ENCODE results near the gene KLHDC8A.

DNA sequence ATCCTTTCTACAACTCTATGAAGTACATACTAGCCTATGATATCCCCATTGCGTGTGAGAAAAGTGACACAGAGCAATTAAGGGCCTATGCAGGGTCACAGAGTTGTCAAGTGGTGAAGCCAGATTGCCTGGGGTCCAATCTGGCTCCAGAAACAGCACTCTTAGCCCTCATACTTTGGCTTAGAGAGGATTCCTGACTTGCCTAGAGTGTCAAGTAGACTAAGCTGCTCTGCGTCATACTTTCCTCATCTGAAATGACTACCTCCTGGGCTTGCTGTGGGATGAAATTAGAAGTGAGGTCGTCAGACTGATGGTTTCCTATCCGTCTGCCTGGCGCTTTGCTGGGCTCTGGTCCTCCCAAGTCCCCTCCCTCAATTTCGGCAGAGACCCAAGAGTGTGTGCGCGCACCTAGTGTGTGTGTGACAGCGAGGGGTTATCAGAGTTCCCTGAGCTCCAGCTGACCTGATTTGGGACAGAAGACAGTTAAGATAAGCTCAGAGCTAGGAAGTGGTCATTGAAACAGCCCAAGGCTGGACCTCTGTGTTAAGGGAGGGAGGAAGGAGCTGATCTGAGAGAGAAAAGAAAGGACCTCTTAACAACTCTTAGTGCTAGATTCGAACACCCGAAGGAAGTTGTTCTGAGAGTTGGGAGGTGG, 29.8 kb downstream of the KLHDC8A start:
- TF ChIP-seq JUNB (CRISPR knock-in tag; IDR thresholded peaks at IDR 0.05; ENCODE audit: borderline replicate concordance) (no peak), MTF2 (CRISPR knock-in tag; IDR thresholded peaks at IDR 0.05; ENCODE audit: borderline replicate concordance) (no peak), ZNF75D (CRISPR knock-in tag; IDR thresholded peaks at IDR 0.05; ENCODE audit: borderline replicate concordance) (no peak), KAT2B (IDR thresholded peaks at IDR 0.05; ENCODE audit: borderline replicate concordance, low read depth, low read length) (no peak), SMAD1 (CRISPR knock-in tag; IDR thresholded peaks at IDR 0.05; ENCODE audit: borderline replicate concordance, low read depth) (no peak), HNRNPK (IDR thresholded peaks at IDR 0.05; ENCODE audit: low read depth, low read length, poor library complexity, severe bottlenecking) (no peak)
- TF ChIP-seq, protein P1, sequence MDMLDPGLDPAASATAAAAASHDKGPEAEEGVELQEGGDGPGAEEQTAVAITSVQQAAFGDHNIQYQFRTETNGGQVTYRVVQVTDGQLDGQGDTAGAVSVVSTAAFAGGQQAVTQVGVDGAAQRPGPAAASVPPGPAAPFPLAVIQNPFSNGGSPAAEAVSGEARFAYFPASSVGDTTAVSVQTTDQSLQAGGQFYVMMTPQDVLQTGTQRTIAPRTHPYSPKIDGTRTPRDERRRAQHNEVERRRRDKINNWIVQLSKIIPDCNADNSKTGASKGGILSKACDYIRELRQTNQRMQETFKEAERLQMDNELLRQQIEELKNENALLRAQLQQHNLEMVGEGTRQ (IDR thresholded peaks at IDR 0.05; ENCODE audit: low read depth, low read length), result no peak
- TF ChIP-seq, protein P1 (CRISPR knock-in tag; IDR thresholded peaks at IDR 0.05; ENCODE audit: borderline replicate concordance), result no peak

All from HepG2 (cell line).